ENCODE data around the gene MICU1.

- no peak for TF ChIP-seq CTCF (IDR thresholded peaks at IDR 0.05)
- TF ChIP-seq POLR2A (IDR thresholded peaks at IDR 0.05), result no peak
Observed at GRCh38 chr10:72542396-72542815, 83.5 kb downstream of the MICU1 start.

All from ovary (tissue), 3 donors.